ENCODE measurements around the gene NACC2.

Gene NACC2

GRCh38 chr9:136061405-136061804 lies 33.7 kb downstream of the NACC2 start:
- DNase-seq (ENCODE audit: low read depth), result no peak
- TF ChIP-seq, protein P1, sequence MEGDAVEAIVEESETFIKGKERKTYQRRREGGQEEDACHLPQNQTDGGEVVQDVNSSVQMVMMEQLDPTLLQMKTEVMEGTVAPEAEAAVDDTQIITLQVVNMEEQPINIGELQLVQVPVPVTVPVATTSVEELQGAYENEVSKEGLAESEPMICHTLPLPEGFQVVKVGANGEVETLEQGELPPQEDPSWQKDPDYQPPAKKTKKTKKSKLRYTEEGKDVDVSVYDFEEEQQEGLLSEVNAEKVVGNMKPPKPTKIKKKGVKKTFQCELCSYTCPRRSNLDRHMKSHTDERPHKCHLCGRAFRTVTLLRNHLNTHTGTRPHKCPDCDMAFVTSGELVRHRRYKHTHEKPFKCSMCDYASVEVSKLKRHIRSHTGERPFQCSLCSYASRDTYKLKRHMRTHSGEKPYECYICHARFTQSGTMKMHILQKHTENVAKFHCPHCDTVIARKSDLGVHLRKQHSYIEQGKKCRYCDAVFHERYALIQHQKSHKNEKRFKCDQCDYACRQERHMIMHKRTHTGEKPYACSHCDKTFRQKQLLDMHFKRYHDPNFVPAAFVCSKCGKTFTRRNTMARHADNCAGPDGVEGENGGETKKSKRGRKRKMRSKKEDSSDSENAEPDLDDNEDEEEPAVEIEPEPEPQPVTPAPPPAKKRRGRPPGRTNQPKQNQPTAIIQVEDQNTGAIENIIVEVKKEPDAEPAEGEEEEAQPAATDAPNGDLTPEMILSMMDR (IDR thresholded peaks at IDR 0.05; ENCODE audit: low read length, missing control alignments), result no peak
- no peak overlapping the region for H3K4me3 ChIP-seq (replicated peaks; ENCODE audit: low read depth, low read length)

- TF ChIP-seq, protein P1 (IDR thresholded peaks at IDR 0.05; ENCODE audit: low read length, missing control alignments), result no peak
- H3K4me3 ChIP-seq (replicated peaks; ENCODE audit: low read depth, low read length), result no peak overlapping the region
- no peak for DNase-seq (ENCODE audit: low read depth)
Measured at GRCh38 chr9:136060671-136061371, 34.3 kb downstream of the NACC2 start.

DNA sequence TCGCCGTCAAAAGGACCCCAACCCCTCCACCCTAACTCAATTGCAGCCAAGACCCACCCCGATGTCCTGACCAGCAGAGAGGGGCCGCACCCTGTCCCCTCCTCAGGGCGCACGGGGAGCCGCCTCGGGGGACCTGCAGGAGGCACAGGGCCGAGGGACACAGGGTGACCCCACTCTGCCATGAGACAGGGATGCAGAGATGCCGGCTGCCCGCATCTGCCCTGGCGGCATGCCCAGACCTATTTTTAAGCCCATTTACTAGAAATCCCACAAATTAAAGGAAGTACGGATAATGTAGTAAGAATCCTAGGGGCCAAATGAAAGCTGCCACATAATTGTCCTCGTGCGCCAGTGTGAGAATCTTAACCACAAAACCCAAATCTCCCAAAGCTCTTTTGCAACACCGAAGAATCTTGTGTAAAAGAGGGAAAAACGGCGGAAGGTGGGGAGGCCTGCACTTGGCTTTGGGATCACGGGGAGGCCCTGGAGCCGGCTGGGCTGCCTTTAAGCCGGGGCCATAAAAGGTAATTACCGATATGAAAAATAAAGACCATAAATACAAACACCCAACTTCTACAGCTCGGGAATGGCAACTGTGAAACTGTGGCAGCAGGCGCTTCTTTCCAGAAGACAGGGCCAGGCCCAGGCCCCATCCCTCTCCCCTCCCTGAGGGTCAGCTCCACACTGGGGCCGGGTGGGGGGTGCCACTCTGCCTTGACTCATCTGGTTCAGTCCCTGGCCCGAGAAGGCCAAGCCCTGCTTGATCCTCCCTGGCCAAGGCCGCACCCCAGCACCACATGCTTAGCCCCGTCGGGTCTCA lies 35.0 kb downstream of the NACC2 start:
- peak; percentile 62 for DNase-seq (ENCODE audit: low read depth)
- TF ChIP-seq, protein P1 (IDR thresholded peaks at IDR 0.05; ENCODE audit: low read length, missing control alignments), result no peak
- no peak overlapping the region for H3K4me3 ChIP-seq (replicated peaks; ENCODE audit: low read depth, low read length)

- DNase-seq (ENCODE audit: low read depth), result no peak
- no peak overlapping the region for H3K4me3 ChIP-seq (replicated peaks; ENCODE audit: low read depth, low read length)
- TF ChIP-seq, protein P1 (IDR thresholded peaks at IDR 0.05; ENCODE audit: low read length, missing control alignments), result no peak
Measured at GRCh38 chr9:136059321-136059791, 35.7 kb downstream of the NACC2 start.

DNA sequence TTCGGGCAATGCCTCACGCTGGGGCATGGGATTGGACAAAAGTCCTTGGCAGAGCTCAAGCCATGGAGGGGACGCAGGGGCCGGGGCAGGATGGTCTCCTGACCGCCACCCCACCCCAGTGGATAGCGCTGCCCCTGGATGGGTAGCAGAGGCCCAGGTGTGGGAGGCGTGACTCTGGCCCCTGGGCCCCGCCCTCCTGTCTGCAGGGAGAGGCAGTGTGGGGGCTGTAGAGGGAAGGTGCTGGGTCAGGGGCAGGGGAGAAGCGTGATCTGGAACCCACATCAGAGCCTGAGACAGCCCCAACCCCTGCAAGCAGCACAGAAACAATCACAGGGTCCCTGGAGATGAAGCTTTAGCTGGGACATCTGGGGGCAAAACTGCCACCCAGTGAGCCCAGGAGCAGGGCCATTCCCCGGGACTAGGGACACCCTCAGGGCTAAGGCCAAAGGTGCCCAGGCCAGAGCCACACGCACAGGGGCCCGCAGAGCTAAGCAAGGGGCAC lies 36.2 kb downstream of the NACC2 start:
- DNase-seq (ENCODE audit: low read depth), result no peak
- no peak overlapping the region for H3K4me3 ChIP-seq (replicated peaks; ENCODE audit: low read depth, low read length)
- TF ChIP-seq, protein P1 (IDR thresholded peaks at IDR 0.05; ENCODE audit: low read length, missing control alignments), result no peak

GRCh38 chr9:136058084-136058483 lies 37.0 kb downstream of the NACC2 start:
- no peak for DNase-seq (ENCODE audit: low read depth)
- H3K4me3 ChIP-seq (replicated peaks; ENCODE audit: low read depth, low read length), result no peak overlapping the region
- TF ChIP-seq, protein P1 (IDR thresholded peaks at IDR 0.05; ENCODE audit: low read length, missing control alignments), result no peak
